Keratinocyte (primary cell): ENCODE measurements around the gene GALNT14. TPM values are rescaled to one million over a fixed set of nuclear protein-coding genes. Genes with fewer than 3 reads are reported as not detected.

Experiments used
- DNase-seq: peaks from one replicate; pipeline ENCODE4 v3.0.0-alpha.2; 2011; ENCODE audit warnings: low read depth, missing footprints, low spot score
- FAIRE-seq: peaks from 2 replicates; lab custom pipeline; 2011; peaks lifted over from hg19 to GRCh38; lab: Jason Lieb, UNC
- H2AFZ ChIP-seq: 2 replicates; pipeline ENCODE4 v1.6.0; 2012; ENCODE audit warnings: low read length, control low read depth, inconsistent platforms; ENCODE audit not compliant: control insufficient read depth
- H3K27ac ChIP-seq: 2 replicates; pipeline ENCODE4 v1.5.1; 2011; ENCODE audit warnings: low read length; ENCODE audit not compliant: control insufficient read depth, insufficient read depth
- H3K27me3 ChIP-seq: 3 replicates; pipeline ENCODE4 v1.6.0; 2011; ENCODE audit warnings: low read length; ENCODE audit not compliant: control insufficient read depth, insufficient read depth; ENCODE audit errors: extremely low read depth
- H3K36me3 ChIP-seq, 2 experiments: 2 replicates in 1 of 2; 3 replicates in 1 of 2; pipeline ENCODE4 v1.5.1; 2011; ENCODE audit warnings: low read length in 2 of 2, mild to moderate bottlenecking in 1 of 2; ENCODE audit not compliant: control insufficient read depth in 2 of 2, insufficient read depth in 2 of 2; ENCODE audit errors: extremely low read depth in 1 of 2
- H3K4me1 ChIP-seq: 3 replicates; pipeline ENCODE4 v1.5.1; 2011; ENCODE audit warnings: low read length; ENCODE audit not compliant: control insufficient read depth, insufficient read depth; ENCODE audit errors: extremely low read depth
- H3K4me2 ChIP-seq: 3 replicates; pipeline ENCODE4 v1.6.0; 2011; ENCODE audit warnings: low read depth, low read length; ENCODE audit not compliant: control insufficient read depth, insufficient read depth; ENCODE audit errors: extremely low read depth
- H3K4me3 ChIP-seq, 3 experiments: fragments of 200-600 bp in 1 of 3; sonication (generic) in 1 of 3; 2 replicates in 2 of 3; 3 replicates in 1 of 3; pipeline ENCODE4 v1.5.1; 2011 to 2016; ENCODE audit warnings: low read length in 3 of 3, mild to moderate bottlenecking in 3 of 3, control low read depth in 2 of 3, inconsistent platforms in 1 of 3, low read depth in 1 of 3, mixed read lengths in 1 of 3, mixed run types in 1 of 3, moderate library complexity in 1 of 3; ENCODE audit not compliant: control insufficient read depth in 2 of 3, insufficient read depth in 2 of 3; ENCODE audit errors: extremely low read depth in 1 of 3
- H3K79me2 ChIP-seq: 2 replicates; pipeline ENCODE4 v1.6.0; 2012; ENCODE audit warnings: low read length; ENCODE audit not compliant: control insufficient read depth, insufficient read depth
- H3K9ac ChIP-seq: 3 replicates; pipeline ENCODE4 v1.6.0; 2011; ENCODE audit warnings: low read length; ENCODE audit not compliant: control insufficient read depth, insufficient read depth; ENCODE audit errors: extremely low read depth
- H3K9me1 ChIP-seq: 3 replicates; pipeline ENCODE4 v1.6.0; 2011; ENCODE audit warnings: low read length; ENCODE audit not compliant: control insufficient read depth, insufficient read depth; ENCODE audit errors: extremely low read depth
- H3K9me3 ChIP-seq: 2 replicates; pipeline ENCODE4 v1.5.1; 2012; ENCODE audit warnings: low read depth, low read length; ENCODE audit not compliant: control insufficient read depth
- H4K20me1 ChIP-seq: 3 replicates; pipeline ENCODE4 v1.6.0; 2011; ENCODE audit warnings: low read length; ENCODE audit not compliant: control insufficient read depth, insufficient read depth; ENCODE audit errors: extremely low read depth
- CTCF ChIP-seq, 3 experiments: IDR thresholded peaks in 1 of 3; conservative IDR thresholded peaks in 1 of 3; optimal IDR thresholded peaks in 1 of 3; 2 replicates in 2 of 3; 3 replicates in 1 of 3; pipeline versions ENCODE3 to v1.5.1; 2011; ENCODE audit warnings: low read length in 3 of 3, mild to moderate bottlenecking in 3 of 3, moderate library complexity in 2 of 3, control low read depth in 1 of 3, inconsistent platforms in 1 of 3; ENCODE audit not compliant: insufficient read depth in 2 of 3; ENCODE audit errors: extremely low read depth in 1 of 3
- EZH2 ChIP-seq: IDR thresholded peaks from one replicate; pipeline ENCODE4 v1.6.1; 2012; ENCODE audit warnings: inconsistent platforms, mild to moderate bottlenecking, low read length, moderate library complexity
- dilution Hi-C: fragments of 300-500 bp; cut with MboI; formaldehyde crosslinking; loops from one replicate; pipeline ENCODE4 v1.7.0; 2020; ENCODE audit warnings: low sequenced_read_pairs; ENCODE audit not compliant: extremely low pct_ligation_motif_present
- polyA plus RNA-seq, 5 experiments: library from polyadenylated mRNA; depleted of rRNA in 3 of 5; stranded (reverse) in 3 of 5; stranded (forward) in 1 of 5; unstranded in 1 of 5; fragments of >200 nt; gene quantifications; 1 replicate in 1 of 5; 2 replicates in 3 of 5; 3 replicates in 1 of 5; pipeline versions ENCODE4 v1.2.1 to v1.2.3, GENCODE V29; 2011 to 2012; ENCODE audit warnings: missing spikeins in 2 of 5, low read depth in 1 of 5, low replicate concordance in 1 of 5

Gene GALNT14
- polyA plus RNA-seq, 1 donor (not counting 4 experiments of a cell fraction or from before 2014, with no cell fraction given): 27.4 TPM

GRCh38 chr2:31166925-31167324, 28.7 kb upstream of the GALNT14 start:
- dilution Hi-C loops: no loop called here
- no peak overlapping the region for H3K27ac ChIP-seq
- H3K9ac ChIP-seq: no peak overlapping the region
- no peaks in the 10 kb centered on the region for H3K79me2 ChIP-seq
- H3K27me3 ChIP-seq: peaks cover 4% of the 10 kb centered on the region
- TF ChIP-seq EZH2 (no peak), CTCF (optimal IDR thresholded peaks at IDR 0.05 in 1 of 3, IDR thresholded peaks at IDR 0.05 in 1 of 3, conservative IDR thresholded peaks at IDR 0.05 in 1 of 3; ENCODE audit: extremely low read depth in 1 of 3, insufficient read depth in 2 of 3, low read length in 3 of 3) (no peak)
- FAIRE-seq (no peak), DNase-seq (no peak)
- no peaks in the 10 kb centered on the region for H3K4me1 ChIP-seq
- H3K36me3 ChIP-seq: no peaks in the 10 kb centered on the region
- no peaks in the 10 kb centered on the region for H3K9me3 ChIP-seq
- H3K4me3 ChIP-seq: no peak overlapping the region
- no peaks in the 10 kb centered on the region for H4K20me1 ChIP-seq
- no peak overlapping the region for H3K4me2 ChIP-seq
- no peak overlapping the region for H2AFZ ChIP-seq
- H3K9me1 ChIP-seq: no peaks in the 10 kb centered on the region

- H3K9me3 ChIP-seq: no peaks in the 10 kb centered on the region
- no peaks in the 10 kb centered on the region for H3K79me2 ChIP-seq
- no peak overlapping the region for H3K27ac ChIP-seq
- no peak for TF ChIP-seq CTCF (optimal IDR thresholded peaks at IDR 0.05 in 1 of 3, IDR thresholded peaks at IDR 0.05 in 1 of 3, conservative IDR thresholded peaks at IDR 0.05 in 1 of 3; ENCODE audit: extremely low read depth in 1 of 3, insufficient read depth in 2 of 3, low read length in 3 of 3)
- TF ChIP-seq EZH2: no peak
- H2AFZ ChIP-seq: no peak overlapping the region
- no peaks in the 10 kb centered on the region for H3K4me1 ChIP-seq
- peaks cover 4% of the 10 kb centered on the region for H3K27me3 ChIP-seq
- H3K4me2 ChIP-seq: no peak overlapping the region
- dilution Hi-C loops: no loop called here
- H4K20me1 ChIP-seq: no peaks in the 10 kb centered on the region
- H3K9me1 ChIP-seq: no peaks in the 10 kb centered on the region
- no peaks in the 10 kb centered on the region for H3K36me3 ChIP-seq
- no peak for FAIRE-seq
- DNase-seq: no peak
- no peak overlapping the region for H3K9ac ChIP-seq
- H3K4me3 ChIP-seq: no peak overlapping the region
Observed at GRCh38 chr2:31163011-31163539, 24.8 kb upstream of the GALNT14 start.
